ENCODE measurements around the gene SLC39A11.

DNA sequence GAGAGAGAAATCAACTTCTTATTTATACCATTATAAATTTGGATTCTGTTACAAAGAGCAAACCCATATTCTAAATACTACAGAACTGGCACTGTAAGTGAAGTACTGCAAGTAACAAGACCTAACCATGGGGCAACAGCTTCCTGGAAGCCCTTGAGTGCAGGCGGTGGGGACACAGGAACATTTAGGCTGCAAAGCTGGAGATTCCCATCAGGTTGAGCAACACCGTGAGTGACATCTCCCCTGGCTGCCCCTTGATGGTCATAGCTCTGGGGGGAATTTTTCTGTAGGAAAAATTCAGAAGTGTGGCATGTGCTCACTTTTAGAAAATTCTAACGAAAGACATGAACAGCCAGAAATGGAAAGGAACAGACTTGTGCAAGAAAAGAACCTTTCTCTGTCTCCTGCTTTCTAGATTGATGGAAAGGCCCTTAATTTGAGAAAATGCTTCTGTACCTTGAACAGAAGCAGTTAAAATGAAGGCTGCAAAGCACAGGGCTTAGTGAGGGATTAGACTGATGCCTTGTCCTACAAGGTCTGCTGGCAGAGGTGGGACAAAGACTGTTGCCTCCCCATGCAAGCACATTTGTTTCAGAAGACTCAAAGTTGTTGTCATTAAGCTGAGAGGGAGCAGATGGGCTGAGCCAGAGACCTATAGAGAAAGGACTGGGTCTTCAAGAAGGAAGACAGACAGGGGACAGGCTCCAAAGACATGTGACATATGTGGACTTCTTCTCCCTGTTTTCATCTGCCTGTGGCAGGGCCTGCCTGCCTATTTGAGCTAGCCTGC, 380.8 kb downstream of the SLC39A11 start:
- no peak for TF ChIP-seq CTCF (IDR thresholded peaks at IDR 0.05)
- TF ChIP-seq TAF1 (IDR thresholded peaks at IDR 0.05; ENCODE audit: borderline replicate concordance, low read depth, low read length) = no peak
- TF ChIP-seq, protein P1, sequence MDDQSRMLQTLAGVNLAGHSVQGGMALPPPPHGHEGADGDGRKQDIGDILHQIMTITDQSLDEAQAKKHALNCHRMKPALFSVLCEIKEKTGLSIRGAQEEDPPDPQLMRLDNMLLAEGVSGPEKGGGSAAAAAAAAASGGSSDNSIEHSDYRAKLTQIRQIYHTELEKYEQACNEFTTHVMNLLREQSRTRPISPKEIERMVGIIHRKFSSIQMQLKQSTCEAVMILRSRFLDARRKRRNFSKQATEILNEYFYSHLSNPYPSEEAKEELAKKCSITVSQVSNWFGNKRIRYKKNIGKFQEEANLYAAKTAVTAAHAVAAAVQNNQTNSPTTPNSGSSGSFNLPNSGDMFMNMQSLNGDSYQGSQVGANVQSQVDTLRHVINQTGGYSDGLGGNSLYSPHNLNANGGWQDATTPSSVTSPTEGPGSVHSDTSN (IDR thresholded peaks at IDR 0.05) = no peak
- no peak for TF ChIP-seq ELF1 (IDR thresholded peaks at IDR 0.05)
- no peak for TF ChIP-seq MXI1 (IDR thresholded peaks at IDR 0.05; ENCODE audit: low read depth, low read length)
- TF ChIP-seq POLR2AphosphoS5 (IDR thresholded peaks at IDR 0.05; ENCODE audit: low read depth, low read length) = no peak
- TF ChIP-seq, protein P2, sequence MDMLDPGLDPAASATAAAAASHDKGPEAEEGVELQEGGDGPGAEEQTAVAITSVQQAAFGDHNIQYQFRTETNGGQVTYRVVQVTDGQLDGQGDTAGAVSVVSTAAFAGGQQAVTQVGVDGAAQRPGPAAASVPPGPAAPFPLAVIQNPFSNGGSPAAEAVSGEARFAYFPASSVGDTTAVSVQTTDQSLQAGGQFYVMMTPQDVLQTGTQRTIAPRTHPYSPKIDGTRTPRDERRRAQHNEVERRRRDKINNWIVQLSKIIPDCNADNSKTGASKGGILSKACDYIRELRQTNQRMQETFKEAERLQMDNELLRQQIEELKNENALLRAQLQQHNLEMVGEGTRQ (IDR thresholded peaks at IDR 0.05; ENCODE audit: borderline replicate concordance, low read depth, low read length) = no peak
- no peak for TF ChIP-seq JUND (IDR thresholded peaks at IDR 0.05)
- TF ChIP-seq RXRA (IDR thresholded peaks at IDR 0.05; ENCODE audit: borderline replicate concordance, low read depth) = no peak
- TF ChIP-seq YY1 (IDR thresholded peaks at IDR 0.05; ENCODE audit: low read depth) = no peak
